GM08714 (cell line): Measurements from ENCODE around the gene RXRA.

Experiments used
- H3K4me3 ChIP-seq: fragments of 200-500 bp; sonication (Bioruptor generic); 2 replicates; pipeline ENCODE4 v1.5.1; 2014; ENCODE audit warnings: mild to moderate bottlenecking, low read length, inconsistent platforms
- ZNF274 ChIP-seq: IDR thresholded peaks from 2 replicates; pipeline ENCODE4 v1.6.1; 2012; ENCODE audit warnings: mild to moderate bottlenecking, low read depth, low read length

RXRA gene

GRCh38 chr9:134361426-134361825, 35.2 kb downstream of the RXRA start:
- no peak overlapping the region for H3K4me3 ChIP-seq
- TF ChIP-seq ZNF274 = no peak

GRCh38 chr9:134361843-134362414, 35.7 kb downstream of the RXRA start:
- no peak overlapping the region for H3K4me3 ChIP-seq
- no peak for TF ChIP-seq ZNF274

- no peak for TF ChIP-seq ZNF274
- no peak overlapping the region for H3K4me3 ChIP-seq
Measured at GRCh38 chr9:134363450-134363849, 37.2 kb downstream of the RXRA start.

- H3K4me3 ChIP-seq = no peak overlapping the region
- TF ChIP-seq ZNF274 = no peak
Measured at GRCh38 chr9:134364391-134365114, 38.3 kb downstream of the RXRA start.

GRCh38 chr9:134365115-134365596, 38.9 kb downstream of the RXRA start:
- TF ChIP-seq ZNF274 = no peak
- no peak overlapping the region for H3K4me3 ChIP-seq

GRCh38 chr9:134365791-134366222, 39.6 kb downstream of the RXRA start:
- H3K4me3 ChIP-seq = no peak overlapping the region
- TF ChIP-seq ZNF274 = no peak

GRCh38 chr9:134366223-134367031, 40.2 kb downstream of the RXRA start:
- no peak overlapping the region for H3K4me3 ChIP-seq
- no peak for TF ChIP-seq ZNF274

GRCh38 chr9:134367061-134367460, 40.8 kb downstream of the RXRA start:
- TF ChIP-seq ZNF274 = no peak

GRCh38 chr9:134367791-134368490, 41.7 kb downstream of the RXRA start:
- no peak overlapping the region for H3K4me3 ChIP-seq
- no peak for TF ChIP-seq ZNF274

More at GRCh38 chr9:134367061-134367460, 40.8 kb downstream of the RXRA start:
- H3K4me3 ChIP-seq = no peak overlapping the region

- no peak for TF ChIP-seq ZNF274
- no peak overlapping the region for H3K4me3 ChIP-seq
Measured at GRCh38 chr9:134368571-134368970, 42.3 kb downstream of the RXRA start.

GRCh38 chr9:134369416-134370212, 43.4 kb downstream of the RXRA start:
- no peak for TF ChIP-seq ZNF274

GRCh38 chr9:134370213-134370492, 43.9 kb downstream of the RXRA start:
- H3K4me3 ChIP-seq = no peak overlapping the region
- TF ChIP-seq ZNF274 = no peak

More at GRCh38 chr9:134369416-134370212, 43.4 kb downstream of the RXRA start:
- H3K4me3 ChIP-seq = no peak overlapping the region

GRCh38 chr9:134370638-134371037, 44.4 kb downstream of the RXRA start:
- H3K4me3 ChIP-seq = no peak overlapping the region
- no peak for TF ChIP-seq ZNF274

GRCh38 chr9:134371731-134372130, 45.5 kb downstream of the RXRA start:
- TF ChIP-seq ZNF274 = no peak
- H3K4me3 ChIP-seq = no peak overlapping the region
